Keratinocyte (primary cell): Measurements from ENCODE around the gene LRRC15. TPM values are rescaled to one million over a fixed set of nuclear protein-coding genes. Genes with fewer than 3 reads are reported as not detected.

ENCODE experiments used
- DNase-seq: peaks from one replicate; pipeline ENCODE4 v3.0.0-alpha.2; 2011; ENCODE audit warnings: low read depth, missing footprints, low spot score
- FAIRE-seq: peaks from 2 replicates; lab custom pipeline; 2011; peaks lifted over from hg19 to GRCh38; lab: Jason Lieb, UNC
- H2AFZ ChIP-seq: 2 replicates; pipeline ENCODE4 v1.6.0; 2012; ENCODE audit warnings: low read length, control low read depth, inconsistent platforms; ENCODE audit not compliant: control insufficient read depth
- H3K27ac ChIP-seq: 2 replicates; pipeline ENCODE4 v1.5.1; 2011; ENCODE audit warnings: low read length; ENCODE audit not compliant: control insufficient read depth, insufficient read depth
- H3K27me3 ChIP-seq: 3 replicates; pipeline ENCODE4 v1.6.0; 2011; ENCODE audit warnings: low read length; ENCODE audit not compliant: control insufficient read depth, insufficient read depth; ENCODE audit errors: extremely low read depth
- H3K36me3 ChIP-seq, 2 experiments: 2 replicates in 1 of 2; 3 replicates in 1 of 2; pipeline ENCODE4 v1.5.1; 2011; ENCODE audit warnings: low read length in 2 of 2, mild to moderate bottlenecking in 1 of 2; ENCODE audit not compliant: control insufficient read depth in 2 of 2, insufficient read depth in 2 of 2; ENCODE audit errors: extremely low read depth in 1 of 2
- H3K4me1 ChIP-seq: 3 replicates; pipeline ENCODE4 v1.5.1; 2011; ENCODE audit warnings: low read length; ENCODE audit not compliant: control insufficient read depth, insufficient read depth; ENCODE audit errors: extremely low read depth
- H3K4me2 ChIP-seq: 3 replicates; pipeline ENCODE4 v1.6.0; 2011; ENCODE audit warnings: low read depth, low read length; ENCODE audit not compliant: control insufficient read depth, insufficient read depth; ENCODE audit errors: extremely low read depth
- H3K4me3 ChIP-seq, 3 experiments: fragments of 200-600 bp in 1 of 3; sonication (generic) in 1 of 3; 2 replicates in 2 of 3; 3 replicates in 1 of 3; pipeline ENCODE4 v1.5.1; 2011 to 2016; ENCODE audit warnings: low read length in 3 of 3, mild to moderate bottlenecking in 3 of 3, control low read depth in 2 of 3, inconsistent platforms in 1 of 3, low read depth in 1 of 3, mixed read lengths in 1 of 3, mixed run types in 1 of 3, moderate library complexity in 1 of 3; ENCODE audit not compliant: control insufficient read depth in 2 of 3, insufficient read depth in 2 of 3; ENCODE audit errors: extremely low read depth in 1 of 3
- H3K79me2 ChIP-seq: 2 replicates; pipeline ENCODE4 v1.6.0; 2012; ENCODE audit warnings: low read length; ENCODE audit not compliant: control insufficient read depth, insufficient read depth
- H3K9ac ChIP-seq: 3 replicates; pipeline ENCODE4 v1.6.0; 2011; ENCODE audit warnings: low read length; ENCODE audit not compliant: control insufficient read depth, insufficient read depth; ENCODE audit errors: extremely low read depth
- H3K9me1 ChIP-seq: 3 replicates; pipeline ENCODE4 v1.6.0; 2011; ENCODE audit warnings: low read length; ENCODE audit not compliant: control insufficient read depth, insufficient read depth; ENCODE audit errors: extremely low read depth
- H3K9me3 ChIP-seq: 2 replicates; pipeline ENCODE4 v1.5.1; 2012; ENCODE audit warnings: low read depth, low read length; ENCODE audit not compliant: control insufficient read depth
- H4K20me1 ChIP-seq: 3 replicates; pipeline ENCODE4 v1.6.0; 2011; ENCODE audit warnings: low read length; ENCODE audit not compliant: control insufficient read depth, insufficient read depth; ENCODE audit errors: extremely low read depth
- CTCF ChIP-seq, 3 experiments: IDR thresholded peaks in 1 of 3; conservative IDR thresholded peaks in 1 of 3; optimal IDR thresholded peaks in 1 of 3; 2 replicates in 2 of 3; 3 replicates in 1 of 3; pipeline versions ENCODE3 to v1.5.1; 2011; ENCODE audit warnings: low read length in 3 of 3, mild to moderate bottlenecking in 3 of 3, moderate library complexity in 2 of 3, control low read depth in 1 of 3, inconsistent platforms in 1 of 3; ENCODE audit not compliant: insufficient read depth in 2 of 3; ENCODE audit errors: extremely low read depth in 1 of 3
- EZH2 ChIP-seq: IDR thresholded peaks from one replicate; pipeline ENCODE4 v1.6.1; 2012; ENCODE audit warnings: inconsistent platforms, mild to moderate bottlenecking, low read length, moderate library complexity
- dilution Hi-C: fragments of 300-500 bp; cut with MboI; formaldehyde crosslinking; loops from one replicate; pipeline ENCODE4 v1.7.0; 2020; ENCODE audit warnings: low sequenced_read_pairs; ENCODE audit not compliant: extremely low pct_ligation_motif_present
- polyA plus RNA-seq, 5 experiments: library from polyadenylated mRNA; depleted of rRNA in 3 of 5; stranded (reverse) in 3 of 5; stranded (forward) in 1 of 5; unstranded in 1 of 5; fragments of >200 nt; gene quantifications; 1 replicate in 1 of 5; 2 replicates in 3 of 5; 3 replicates in 1 of 5; pipeline versions ENCODE4 v1.2.1 to v1.2.3, GENCODE V29; 2011 to 2012; ENCODE audit warnings: missing spikeins in 2 of 5, low read depth in 1 of 5, low replicate concordance in 1 of 5

LRRC15 gene
- polyA plus RNA-seq, 1 donor (not counting 4 experiments of a cell fraction or from before 2014, with no cell fraction given), result not detected

- Histone ChIP-seq H3K9me3 (no peaks in the 10 kb centered on the region), H3K79me2 (no peaks in the 10 kb centered on the region), H3K9ac (no peak overlapping the region), H3K9me1 (no peaks in the 10 kb centered on the region), H3K4me2 (peak overlapping the region; percentile 65), H3K36me3 (no peaks in the 10 kb centered on the region), H4K20me1 (no peaks in the 10 kb centered on the region), H3K4me3 (no peak overlapping the region), H3K4me1 (peaks cover 13% of the 10 kb centered on the region), H3K27me3 (peaks cover 24% of the 10 kb centered on the region), H3K27ac (no peak overlapping the region), H2AFZ (no peak overlapping the region)
- FAIRE-seq (no peak), DNase-seq (no peak)
- TF ChIP-seq CTCF (optimal IDR thresholded peaks at IDR 0.05 in 1 of 3, IDR thresholded peaks at IDR 0.05 in 1 of 3, conservative IDR thresholded peaks at IDR 0.05 in 1 of 3; ENCODE audit: extremely low read depth in 1 of 3, insufficient read depth in 2 of 3, low read length in 3 of 3), result no peak
- TF ChIP-seq EZH2, result peak; percentile 24
- dilution Hi-C loops, result no loop called here
These were observed 27.0 kb upstream of the LRRC15 start for GRCh38 chr3:194396539-194396858.

- H3K9me3 ChIP-seq, result no peaks in the 10 kb centered on the region
- dilution Hi-C loops, result no loop called here
- H3K4me3 ChIP-seq, result no peak overlapping the region
- peaks cover 13% of the 10 kb centered on the region for H3K4me1 ChIP-seq
- H3K36me3 ChIP-seq, result no peaks in the 10 kb centered on the region
- H3K9ac ChIP-seq, result no peak overlapping the region
- no peaks in the 10 kb centered on the region for H3K9me1 ChIP-seq
- H2AFZ ChIP-seq, result no peak overlapping the region
- peaks cover 24% of the 10 kb centered on the region for H3K27me3 ChIP-seq
- DNase-seq (no peak), FAIRE-seq (no peak)
- no peaks in the 10 kb centered on the region for H4K20me1 ChIP-seq
- H3K27ac ChIP-seq, result no peak overlapping the region
- H3K79me2 ChIP-seq, result no peaks in the 10 kb centered on the region
- H3K4me2 ChIP-seq, result peak overlapping the region; percentile 65
- no peak for TF ChIP-seq CTCF (optimal IDR thresholded peaks at IDR 0.05 in 1 of 3, IDR thresholded peaks at IDR 0.05 in 1 of 3, conservative IDR thresholded peaks at IDR 0.05 in 1 of 3; ENCODE audit: extremely low read depth in 1 of 3, insufficient read depth in 2 of 3, low read length in 3 of 3)
- no peak for TF ChIP-seq EZH2
These were observed 26.4 kb upstream of the LRRC15 start for GRCh38 chr3:194395778-194396538.
